ENCODE measurements around the gene LYG2.
"Not testable (repeated sequence)": the region's sequence is repeated elsewhere in the genome, so short reads cannot be mapped to it uniquely, and the experiment has no call there.

The LYG2 gene

DNA sequence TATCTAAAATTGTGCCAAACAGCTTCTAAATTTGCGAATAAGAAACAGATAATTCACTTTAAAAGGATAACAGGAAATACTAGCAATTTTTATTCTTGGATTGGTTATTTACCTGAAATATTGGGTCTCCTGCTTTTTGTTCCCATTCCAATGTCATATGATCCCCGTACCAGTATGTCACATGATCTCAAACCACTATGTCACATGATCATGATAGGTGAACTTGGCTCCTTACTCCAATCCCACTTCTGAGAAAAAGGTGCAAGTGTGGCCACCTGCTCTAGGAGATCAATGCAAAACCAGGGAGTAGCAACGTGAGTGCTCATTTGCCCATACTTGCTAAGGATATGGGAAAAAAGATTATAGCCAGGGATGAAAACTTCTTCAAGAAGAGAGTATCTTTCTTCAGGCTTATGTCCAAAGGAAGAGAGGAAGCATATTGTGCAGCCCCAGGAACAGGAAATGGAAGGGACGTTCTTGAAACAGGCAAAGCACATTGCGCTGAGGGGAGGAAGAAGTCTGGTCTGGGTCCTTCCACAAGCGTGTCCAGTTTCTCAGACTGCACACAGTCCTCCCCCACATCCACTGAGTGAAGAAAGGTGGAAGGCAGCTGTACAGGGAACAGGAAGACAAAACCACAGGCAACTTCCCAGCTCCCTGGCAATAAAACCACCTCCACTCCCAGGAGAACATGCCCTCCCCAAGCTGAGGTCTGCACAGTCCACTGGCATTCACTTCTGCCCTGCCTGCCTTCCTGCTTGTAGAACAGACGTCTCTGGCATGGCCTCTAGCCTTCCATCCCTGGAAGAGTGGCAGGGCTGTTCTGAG, at the start of gene LYG2:
LYG2 (minus strand) TSS at position 176 of the 828 bp plus-strand sequence. CDS start 1,406 bp downstream, outside the sequence.
- no peak within 1 kb of the TSS for H3K9ac ChIP-seq (ENCODE audit: low read length)

DNA sequence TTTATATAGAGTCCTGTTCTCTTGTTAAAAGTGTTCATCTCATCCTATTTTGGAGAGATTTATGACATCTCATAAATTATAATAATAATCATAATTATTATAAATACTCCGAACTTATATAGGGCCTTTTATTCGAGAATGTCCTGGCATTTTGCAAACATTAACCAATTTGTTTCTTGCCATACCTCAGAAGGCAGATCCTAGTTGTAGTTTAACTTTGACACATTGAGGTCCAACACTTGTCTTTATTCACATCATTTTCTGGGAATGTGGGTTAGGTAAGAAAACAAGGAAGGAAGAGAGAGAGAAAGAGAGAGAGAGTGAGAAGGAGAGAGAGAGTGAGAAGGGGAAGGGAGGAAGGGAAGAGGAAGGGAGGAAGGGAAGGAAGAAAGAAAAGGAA, 45.6 kb upstream of the LYG2 start, which contains the start of gene LYG1:
LYG1 (minus strand) TSS at position 101 of the 400 bp plus-strand sequence. CDS start 5,527 bp downstream, outside the sequence.
- H3K27me3 ChIP-seq (ENCODE audit: control insufficient read depth, insufficient read depth, low read length); H3K4me3 ChIP-seq (ENCODE audit: low read length); H3K9me3 ChIP-seq (ENCODE audit: control insufficient read depth, low read depth, low read length); H3K27ac ChIP-seq (ENCODE audit: low read length); H3K9ac ChIP-seq (ENCODE audit: low read length); H3K36me3 ChIP-seq (ENCODE audit: control insufficient read depth, low read depth, low read length); H3K4me1 ChIP-seq (ENCODE audit: control insufficient read depth, low read depth, low read length): not testable (repeated sequence)

More for the DNA sequence above, at the start of gene LYG2:
- Histone ChIP-seq H3K27me3 (ENCODE audit: control insufficient read depth, insufficient read depth, low read length) (no peaks in the 10 kb centered on the region), H3K4me3 (ENCODE audit: low read length) (no peak within 1 kb of the TSS), H3K36me3 (ENCODE audit: control insufficient read depth, low read depth, low read length) (no peaks in the 10 kb centered on the region), H3K27ac (ENCODE audit: low read length) (no peak within 1 kb of the TSS), H3K4me1 (ENCODE audit: control insufficient read depth, low read depth, low read length) (no peaks in the 10 kb centered on the region), H3K9me3 (ENCODE audit: control insufficient read depth, low read depth, low read length) (no peaks in the 10 kb centered on the region)

- H3K9me3 ChIP-seq (ENCODE audit: control insufficient read depth, low read depth, low read length): no peaks in the 10 kb centered on the region
- no peak overlapping the region for H3K27ac ChIP-seq (ENCODE audit: low read length)
- no peaks in the 10 kb centered on the region for H3K36me3 ChIP-seq (ENCODE audit: control insufficient read depth, low read depth, low read length)
- H3K4me1 ChIP-seq (ENCODE audit: control insufficient read depth, low read depth, low read length): no peaks in the 10 kb centered on the region
- H3K27me3 ChIP-seq (ENCODE audit: control insufficient read depth, insufficient read depth, low read length): no peaks in the 10 kb centered on the region
- no peak overlapping the region for H3K9ac ChIP-seq (ENCODE audit: low read length)
- no peak overlapping the region for H3K4me3 ChIP-seq (ENCODE audit: low read length)
Measured at GRCh38 chr2:99299580-99299979, 44.1 kb upstream of the LYG2 start.

DNA sequence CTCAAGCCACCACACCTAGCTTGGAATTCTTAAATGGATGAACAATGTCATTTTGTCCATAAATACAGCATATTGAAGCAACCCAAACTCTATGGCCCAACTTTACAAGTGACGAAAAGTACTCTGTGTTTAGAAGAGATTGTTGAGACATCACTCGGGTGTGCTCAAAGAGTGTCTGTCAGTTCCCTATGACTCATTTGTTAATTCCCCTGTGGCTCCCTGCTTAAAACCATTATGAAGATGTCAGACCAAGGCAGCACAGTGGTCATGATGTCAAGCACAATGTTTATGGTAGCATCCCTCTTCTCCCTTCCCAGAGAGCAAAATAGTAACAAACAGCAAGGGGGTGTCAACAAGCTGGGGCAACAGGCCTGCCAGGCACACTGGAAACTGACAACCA, 42.5 kb upstream of the LYG2 start:
- no peak overlapping the region for H3K4me3 ChIP-seq (ENCODE audit: low read length)
- no peaks in the 10 kb centered on the region for H3K4me1 ChIP-seq (ENCODE audit: control insufficient read depth, low read depth, low read length)
- H3K9ac ChIP-seq (ENCODE audit: low read length): no peak overlapping the region
- no peaks in the 10 kb centered on the region for H3K36me3 ChIP-seq (ENCODE audit: control insufficient read depth, low read depth, low read length)
- no peak overlapping the region for H3K27ac ChIP-seq (ENCODE audit: low read length)
- H3K9me3 ChIP-seq (ENCODE audit: control insufficient read depth, low read depth, low read length): no peaks in the 10 kb centered on the region
- H3K27me3 ChIP-seq (ENCODE audit: control insufficient read depth, insufficient read depth, low read length): no peaks in the 10 kb centered on the region

GRCh38 chr2:99285526-99285925, 30.1 kb upstream of the LYG2 start:
- no peak overlapping the region for H3K4me3 ChIP-seq (ENCODE audit: low read length)
- no peaks in the 10 kb centered on the region for H3K36me3 ChIP-seq (ENCODE audit: control insufficient read depth, low read depth, low read length)
- H3K9me3 ChIP-seq (ENCODE audit: control insufficient read depth, low read depth, low read length): no peaks in the 10 kb centered on the region
- H3K9ac ChIP-seq (ENCODE audit: low read length): no peak overlapping the region
- no peaks in the 10 kb centered on the region for H3K27me3 ChIP-seq (ENCODE audit: control insufficient read depth, insufficient read depth, low read length)
- H3K4me1 ChIP-seq (ENCODE audit: control insufficient read depth, low read depth, low read length): peaks cover 5% of the 10 kb centered on the region
- H3K27ac ChIP-seq (ENCODE audit: low read length): no peak overlapping the region

GRCh38 chr2:99279969-99280695, 24.7 kb upstream of the LYG2 start:
- Histone ChIP-seq H3K36me3 (ENCODE audit: control insufficient read depth, low read depth, low read length) (no peaks in the 10 kb centered on the region), H3K4me1 (ENCODE audit: control insufficient read depth, low read depth, low read length) (peaks cover 5% of the 10 kb centered on the region), H3K9ac (ENCODE audit: low read length) (no peak overlapping the region), H3K9me3 (ENCODE audit: control insufficient read depth, low read depth, low read length) (no peaks in the 10 kb centered on the region), H3K27ac (ENCODE audit: low read length) (no peak overlapping the region), H3K27me3 (ENCODE audit: control insufficient read depth, insufficient read depth, low read length) (no peaks in the 10 kb centered on the region), H3K4me3 (ENCODE audit: low read length) (no peak overlapping the region)

DNA sequence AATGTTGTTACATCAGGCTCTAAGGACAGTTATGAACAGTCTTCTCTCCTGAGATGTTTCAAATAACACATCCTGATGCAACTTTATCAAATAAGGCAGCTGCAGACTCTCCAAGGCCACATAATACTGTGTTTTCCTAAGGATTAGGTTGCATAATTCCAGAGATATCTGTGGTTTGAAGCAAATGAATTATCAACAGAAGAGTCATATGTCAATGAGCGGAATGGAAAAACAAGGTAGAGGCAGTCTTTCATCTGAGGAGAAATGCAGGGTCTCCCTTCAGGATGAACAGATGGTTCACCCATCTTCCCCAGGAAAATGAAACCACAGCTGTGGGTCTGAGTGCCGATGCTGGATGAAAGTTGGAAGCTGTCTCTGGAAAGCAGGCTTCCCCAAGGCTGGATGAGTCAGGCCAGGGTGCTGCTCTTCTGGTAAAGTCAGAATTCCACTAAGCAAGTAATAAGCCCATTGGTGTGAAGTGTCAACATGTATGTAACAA, 23.4 kb upstream of the LYG2 start:
- Histone ChIP-seq H3K4me3 (ENCODE audit: low read length) (no peak overlapping the region), H3K4me1 (ENCODE audit: control insufficient read depth, low read depth, low read length) (peaks cover 5% of the 10 kb centered on the region), H3K27me3 (ENCODE audit: control insufficient read depth, insufficient read depth, low read length) (no peaks in the 10 kb centered on the region), H3K27ac (ENCODE audit: low read length) (no peak overlapping the region), H3K9me3 (ENCODE audit: control insufficient read depth, low read depth, low read length) (no peaks in the 10 kb centered on the region), H3K36me3 (ENCODE audit: control insufficient read depth, low read depth, low read length) (no peaks in the 10 kb centered on the region), H3K9ac (ENCODE audit: low read length) (no peak overlapping the region)

DNA sequence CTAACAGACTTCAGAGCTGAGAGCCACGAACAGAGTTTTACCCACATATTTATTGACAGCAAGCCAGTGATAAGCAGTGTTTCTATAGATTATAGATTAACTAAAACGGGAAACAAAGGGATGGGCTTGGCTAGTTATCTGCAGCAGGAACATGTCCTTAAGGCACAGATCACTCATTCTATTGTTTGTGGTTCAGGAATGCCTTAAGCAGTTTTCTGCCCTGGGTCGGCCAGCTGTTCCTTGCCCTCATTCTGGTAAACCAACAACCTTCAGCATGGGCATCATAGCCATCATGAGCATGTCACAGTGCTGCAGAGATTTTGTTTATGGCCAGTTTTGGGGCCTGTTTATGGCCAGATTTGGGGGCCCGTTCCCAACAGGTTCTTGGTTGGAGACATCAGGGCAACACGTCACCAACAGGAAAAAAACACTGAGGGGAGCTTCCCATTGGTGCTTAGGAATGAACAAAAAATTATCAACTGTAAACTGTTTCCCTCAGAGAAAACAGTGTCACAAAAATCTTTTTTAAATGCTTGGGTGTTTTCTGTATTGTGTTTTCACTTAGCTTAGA, 22.8 kb upstream of the LYG2 start:
- not testable (repeated sequence) for H3K27me3 ChIP-seq (ENCODE audit: control insufficient read depth, insufficient read depth, low read length); H3K27ac ChIP-seq (ENCODE audit: low read length); H3K4me1 ChIP-seq (ENCODE audit: control insufficient read depth, low read depth, low read length); H3K9me3 ChIP-seq (ENCODE audit: control insufficient read depth, low read depth, low read length); H3K36me3 ChIP-seq (ENCODE audit: control insufficient read depth, low read depth, low read length); H3K9ac ChIP-seq (ENCODE audit: low read length); H3K4me3 ChIP-seq (ENCODE audit: low read length)

DNA sequence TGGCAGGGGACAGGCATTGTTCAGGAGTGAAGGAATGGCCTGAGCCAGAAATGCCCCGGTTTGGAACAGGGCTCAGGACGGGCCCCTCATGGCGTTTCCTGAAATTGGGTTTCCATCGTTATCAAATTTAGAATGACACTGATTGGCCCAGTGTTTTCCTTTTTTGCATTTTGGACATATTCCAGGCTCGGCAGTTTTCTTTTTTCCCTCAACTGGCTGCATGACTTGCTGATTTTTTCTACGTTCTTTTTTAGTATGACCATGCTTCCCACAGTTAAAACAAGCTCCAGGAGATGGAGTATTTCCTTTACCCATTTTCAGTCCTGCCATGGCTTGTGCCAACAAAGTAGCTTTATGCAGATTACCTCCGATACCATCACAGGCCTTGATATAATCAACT, 20.4 kb upstream of the LYG2 start:
- H3K9me3 ChIP-seq (ENCODE audit: control insufficient read depth, low read depth, low read length): peaks cover 5% of the 10 kb centered on the region
- no peaks in the 10 kb centered on the region for H3K27me3 ChIP-seq (ENCODE audit: control insufficient read depth, insufficient read depth, low read length)
- H3K9ac ChIP-seq (ENCODE audit: low read length): no peak overlapping the region
- no peaks in the 10 kb centered on the region for H3K36me3 ChIP-seq (ENCODE audit: control insufficient read depth, low read depth, low read length)
- no peak overlapping the region for H3K27ac ChIP-seq (ENCODE audit: low read length)
- no peak overlapping the region for H3K4me3 ChIP-seq (ENCODE audit: low read length)
- no peaks in the 10 kb centered on the region for H3K4me1 ChIP-seq (ENCODE audit: control insufficient read depth, low read depth, low read length)

DNA sequence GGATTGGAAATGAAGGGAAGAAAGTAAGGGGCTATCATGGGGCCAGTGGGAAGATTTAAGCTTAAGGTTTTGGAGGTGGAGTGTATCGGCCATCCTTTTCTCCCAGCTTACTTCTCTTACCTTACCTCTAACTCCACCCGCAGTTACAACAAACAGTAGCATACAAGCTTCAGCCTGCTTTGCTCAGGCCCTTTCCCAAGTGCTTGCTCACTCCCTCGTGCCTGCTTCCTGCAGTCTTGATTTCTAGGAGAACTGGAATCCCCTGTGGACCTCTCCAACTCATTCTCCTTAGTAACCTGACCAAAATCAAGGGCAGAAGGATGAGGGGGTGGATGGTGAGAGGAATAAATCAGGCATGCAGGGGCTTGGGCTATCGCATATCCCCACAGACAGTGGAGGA, 5.8 kb upstream of the LYG2 start:
- Histone ChIP-seq H3K27me3 (ENCODE audit: control insufficient read depth, insufficient read depth, low read length) (no peaks in the 10 kb centered on the region), H3K27ac (ENCODE audit: low read length) (no peak overlapping the region), H3K9me3 (ENCODE audit: control insufficient read depth, low read depth, low read length) (no peaks in the 10 kb centered on the region), H3K36me3 (ENCODE audit: control insufficient read depth, low read depth, low read length) (no peaks in the 10 kb centered on the region), H3K9ac (ENCODE audit: low read length) (no peak overlapping the region), H3K4me3 (ENCODE audit: low read length) (no peak overlapping the region), H3K4me1 (ENCODE audit: control insufficient read depth, low read depth, low read length) (no peaks in the 10 kb centered on the region)

GRCh38 chr2:99260184-99260583, 4.7 kb upstream of the LYG2 start:
- Histone ChIP-seq H3K4me3 (ENCODE audit: low read length) (no peak overlapping the region), H3K9me3 (ENCODE audit: control insufficient read depth, low read depth, low read length) (no peaks in the 10 kb centered on the region)

More at GRCh38 chr2:99260184-99260583, 4.7 kb upstream of the LYG2 start:
- Histone ChIP-seq H3K9ac (ENCODE audit: low read length) (no peak overlapping the region), H3K4me1 (ENCODE audit: control insufficient read depth, low read depth, low read length) (no peaks in the 10 kb centered on the region), H3K27ac (ENCODE audit: low read length) (no peak overlapping the region), H3K36me3 (ENCODE audit: control insufficient read depth, low read depth, low read length) (no peaks in the 10 kb centered on the region), H3K27me3 (ENCODE audit: control insufficient read depth, insufficient read depth, low read length) (no peaks in the 10 kb centered on the region)

All from iPS-18a (cell line).